HG03521 (cell line): ENCODE data around the gene ANKRD44.

ENCODE experiments used
- ATAC-seq: cut with Tn5 transposase; IDR thresholded peaks from one replicate; pipeline ENCODE4 v1.9.1; 2021; ENCODE audit warnings: mild to moderate bottlenecking, moderate library complexity; ENCODE audit not compliant: unreplicated experiment

Gene ANKRD44

GRCh38 chr2:196970099-196970498 lies 340.5 kb downstream of the ANKRD44 start:
- no peak for ATAC-seq

- ATAC-seq, result no peak
These were observed 342.1 kb downstream of the ANKRD44 start for GRCh38 chr2:196968516-196968915.

DNA sequence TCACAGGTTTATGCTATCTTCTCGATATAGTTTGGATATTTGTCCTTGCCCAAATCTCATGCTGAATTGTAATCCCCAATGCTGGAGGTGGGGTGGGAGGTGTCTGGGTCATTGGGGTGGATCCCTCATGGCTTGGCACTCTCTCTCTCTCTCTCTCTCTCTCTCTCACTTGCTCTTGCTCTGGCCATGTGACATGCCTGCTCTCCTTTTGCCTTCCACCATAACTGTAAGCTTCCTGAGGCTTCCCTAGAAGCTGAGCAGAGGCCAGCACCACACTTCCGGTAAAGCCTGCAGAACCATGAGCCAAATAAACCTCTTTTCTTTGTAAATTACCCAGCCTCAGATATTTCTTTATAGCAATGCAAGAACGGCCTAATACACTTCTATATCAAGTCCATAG lies 342.8 kb downstream of the ANKRD44 start:
- ATAC-seq, result no peak

- no peak for ATAC-seq
These were observed 343.5 kb downstream of the ANKRD44 start for GRCh38 chr2:196967116-196967515.

GRCh38 chr2:196966061-196966460 lies 344.5 kb downstream of the ANKRD44 start:
- no peak for ATAC-seq

DNA sequence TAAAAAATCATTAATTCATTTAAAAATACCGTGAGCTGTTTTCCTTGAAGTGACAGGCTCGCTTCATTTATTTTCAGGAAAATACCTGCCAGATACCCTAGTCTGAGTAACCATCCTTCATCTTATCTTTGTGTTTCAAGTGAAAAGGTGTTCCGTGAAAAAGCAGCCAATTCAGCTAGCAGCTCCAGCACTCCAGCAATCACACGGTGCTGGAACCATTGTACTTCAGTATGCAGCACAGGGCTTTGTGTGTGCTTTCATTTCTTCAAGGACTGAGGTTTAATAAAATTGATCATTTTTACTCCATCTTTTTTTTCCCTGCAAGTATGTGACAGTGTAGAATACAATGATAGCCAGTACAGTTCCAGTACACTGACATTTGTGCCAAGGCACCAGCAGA lies 344.9 kb downstream of the ANKRD44 start:
- ATAC-seq, result no peak

DNA sequence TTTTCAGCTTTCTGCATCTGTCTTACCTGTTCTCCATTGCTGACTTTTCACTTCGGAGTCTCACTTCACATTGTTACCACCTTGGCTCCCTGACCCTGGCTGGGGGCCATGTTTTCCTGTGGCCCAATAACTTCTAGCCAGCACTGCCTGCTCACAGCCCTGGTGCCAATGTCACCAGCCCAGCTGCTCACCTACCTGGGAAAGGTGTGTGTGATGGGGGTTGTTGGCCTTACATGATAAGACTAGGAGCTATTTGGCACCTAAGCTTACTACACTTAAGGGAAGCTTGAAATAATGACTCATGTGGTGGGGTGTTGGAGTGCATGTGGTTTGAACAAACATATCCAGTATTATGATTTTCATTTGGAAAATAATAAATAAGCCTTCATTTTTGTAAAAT lies 346.6 kb downstream of the ANKRD44 start:
- ATAC-seq, result no peak

GRCh38 chr2:196963043-196963442 lies 347.5 kb downstream of the ANKRD44 start:
- ATAC-seq, result no peak

GRCh38 chr2:196962325-196962724 lies 348.3 kb downstream of the ANKRD44 start:
- ATAC-seq, result no peak

DNA sequence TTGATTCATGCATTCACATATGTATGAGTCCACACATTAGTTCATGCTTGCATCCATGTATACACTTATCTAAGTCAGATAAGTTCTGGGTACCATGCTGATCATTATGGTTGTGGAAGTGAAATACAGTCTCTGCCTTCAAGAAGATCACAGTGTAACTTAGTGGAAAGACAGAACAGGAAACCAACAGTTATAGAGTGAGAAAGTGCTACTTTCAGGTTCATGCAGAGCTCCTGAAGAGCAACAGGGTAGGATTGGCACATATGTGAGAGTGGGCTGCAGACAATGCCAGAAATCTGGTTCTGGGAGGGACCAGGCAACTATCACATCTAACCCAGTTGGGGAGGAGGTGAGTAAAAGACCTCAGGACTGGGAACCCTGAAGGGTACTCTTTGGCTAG lies 348.7 kb downstream of the ANKRD44 start:
- ATAC-seq, result peak; percentile 96

DNA sequence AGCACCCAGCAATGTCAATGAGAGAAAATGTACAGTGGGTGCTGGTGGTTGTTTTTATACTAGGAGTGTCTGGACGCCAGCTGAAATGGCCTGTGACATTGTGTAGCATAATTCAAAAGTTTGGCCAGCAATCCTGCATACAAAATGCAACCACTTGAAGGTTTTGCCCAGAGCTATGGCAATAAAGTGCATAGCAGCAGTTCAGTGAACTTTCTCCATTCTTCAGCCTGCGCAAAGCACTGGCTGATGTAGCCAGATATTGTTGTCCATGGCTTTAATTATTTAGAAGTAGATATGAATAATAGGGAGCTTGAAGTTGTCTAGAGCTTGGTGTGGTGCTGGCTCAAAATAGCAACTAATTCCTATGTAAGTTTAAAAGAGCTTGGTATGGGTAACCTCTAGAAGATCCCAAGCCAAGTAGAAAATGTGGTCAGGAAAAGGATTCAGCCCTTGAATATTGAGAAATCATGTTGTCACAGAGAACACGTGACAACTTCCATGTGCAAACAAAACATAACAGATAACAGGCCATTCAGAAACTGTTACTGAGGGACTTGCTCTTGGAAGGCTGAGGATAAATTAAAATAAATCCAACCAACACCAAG lies 350.7 kb downstream of the ANKRD44 start:
- no peak for ATAC-seq

DNA sequence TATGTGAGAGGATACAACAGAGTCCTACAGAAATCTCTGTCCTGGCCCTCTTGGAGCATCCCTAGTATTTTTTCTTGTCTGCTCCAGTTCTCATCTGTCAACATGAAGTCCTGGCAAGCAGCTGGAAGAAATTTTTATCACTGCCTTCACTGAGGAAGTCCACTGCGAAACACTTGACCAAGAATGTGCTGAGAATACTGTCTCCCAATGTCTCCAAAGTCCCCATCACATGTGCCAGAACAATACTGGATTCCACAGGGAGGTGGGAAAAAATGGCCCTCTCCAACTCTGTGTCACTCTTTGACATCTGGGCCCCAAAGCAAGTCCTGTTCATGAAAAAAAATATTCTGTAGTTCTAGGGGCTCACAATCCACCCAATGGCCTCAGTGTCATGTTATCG lies 351.3 kb downstream of the ANKRD44 start:
- ATAC-seq, result no peak

DNA sequence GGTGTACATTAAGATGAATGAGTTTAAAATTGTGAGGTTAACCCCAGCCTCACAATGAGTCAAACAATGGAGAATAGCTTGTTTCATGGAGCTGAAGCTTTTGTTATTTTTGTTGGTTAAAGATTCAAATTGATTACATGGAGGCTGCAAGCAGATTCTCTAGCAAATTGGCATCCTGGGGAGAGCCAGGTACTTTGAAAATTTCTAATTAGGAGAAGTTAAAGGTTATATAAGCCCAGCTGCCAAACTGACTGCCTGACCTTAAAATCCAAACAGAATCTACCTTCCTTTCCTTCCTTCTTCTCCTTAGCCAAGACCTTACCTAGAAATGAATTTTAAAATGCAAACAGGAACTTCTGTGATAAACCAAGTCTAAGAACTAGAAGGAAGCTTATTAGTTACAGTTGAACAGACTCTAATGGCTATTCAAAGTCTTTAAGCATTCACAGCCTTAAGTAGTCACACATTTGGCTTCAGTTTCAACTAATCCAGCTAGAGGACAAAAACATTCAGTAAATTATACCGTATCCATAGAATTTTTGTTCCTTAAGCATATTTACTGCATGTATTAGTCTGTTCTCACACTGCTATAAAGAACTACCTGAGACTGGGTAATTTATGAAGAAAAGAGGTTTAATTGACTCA lies 352.6 kb downstream of the ANKRD44 start:
- no peak for ATAC-seq

DNA sequence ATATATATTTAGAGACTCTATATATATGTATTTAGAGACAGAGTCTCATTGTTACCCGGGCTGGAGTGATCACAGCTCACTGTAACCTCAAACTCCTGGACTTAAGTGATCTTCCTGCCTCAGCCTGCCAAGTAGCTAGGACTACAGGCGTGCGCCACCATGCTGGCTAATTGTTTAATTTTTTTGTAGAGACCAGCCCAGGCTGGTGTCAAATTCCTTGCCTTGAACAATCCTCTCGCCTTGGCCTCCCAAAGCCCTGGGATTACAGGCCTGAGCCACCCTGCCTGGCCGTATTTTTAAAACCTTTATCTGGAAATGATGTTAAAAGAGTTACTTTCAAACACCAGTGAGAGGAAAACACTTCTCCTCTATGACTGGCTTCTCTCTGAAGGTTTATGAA lies 353.1 kb downstream of the ANKRD44 start:
- no peak for ATAC-seq

DNA sequence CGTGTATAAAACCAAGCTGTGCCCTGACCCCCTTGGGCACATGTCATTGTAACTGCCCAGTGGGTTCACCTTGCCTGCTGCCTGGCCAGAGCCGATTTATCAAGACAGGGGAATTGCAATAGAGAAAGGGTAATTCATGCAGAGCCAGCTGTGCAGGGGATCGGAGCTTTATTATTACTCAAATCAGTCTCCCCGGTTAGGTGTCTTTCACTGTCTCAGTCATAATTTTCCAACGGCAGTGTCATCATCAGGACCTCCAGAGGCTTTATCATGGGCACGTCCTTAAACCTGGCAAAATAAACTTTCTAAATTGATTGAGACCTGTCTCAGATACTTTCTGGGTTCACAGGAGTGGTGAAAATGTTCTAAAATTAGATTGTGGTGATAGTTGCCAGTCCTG lies 354.5 kb downstream of the ANKRD44 start:
- no peak for ATAC-seq

- ATAC-seq, result no peak
These were observed 355.5 kb downstream of the ANKRD44 start for GRCh38 chr2:196955036-196955435.

DNA sequence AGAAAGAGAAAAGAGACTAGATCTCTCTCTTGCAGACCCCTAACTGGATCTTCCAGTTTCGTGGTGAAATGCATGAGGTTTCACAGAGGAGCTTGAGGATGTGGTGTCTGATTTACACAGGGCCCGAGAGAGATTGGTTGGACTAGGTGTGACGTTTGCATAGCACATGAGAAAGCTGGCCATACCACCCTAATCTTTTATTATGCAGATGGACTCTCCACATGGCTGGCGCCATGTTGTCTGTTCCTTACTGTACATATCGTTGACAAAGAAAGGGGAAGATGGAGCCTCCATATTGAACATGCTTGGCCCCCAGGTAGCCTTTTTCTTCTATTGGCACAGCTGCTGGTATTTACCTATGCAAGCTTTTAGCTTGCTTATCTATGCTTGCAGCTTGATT lies 356.6 kb downstream of the ANKRD44 start:
- ATAC-seq, result no peak

GRCh38 chr2:196952936-196953335 lies 357.6 kb downstream of the ANKRD44 start:
- ATAC-seq, result no peak

DNA sequence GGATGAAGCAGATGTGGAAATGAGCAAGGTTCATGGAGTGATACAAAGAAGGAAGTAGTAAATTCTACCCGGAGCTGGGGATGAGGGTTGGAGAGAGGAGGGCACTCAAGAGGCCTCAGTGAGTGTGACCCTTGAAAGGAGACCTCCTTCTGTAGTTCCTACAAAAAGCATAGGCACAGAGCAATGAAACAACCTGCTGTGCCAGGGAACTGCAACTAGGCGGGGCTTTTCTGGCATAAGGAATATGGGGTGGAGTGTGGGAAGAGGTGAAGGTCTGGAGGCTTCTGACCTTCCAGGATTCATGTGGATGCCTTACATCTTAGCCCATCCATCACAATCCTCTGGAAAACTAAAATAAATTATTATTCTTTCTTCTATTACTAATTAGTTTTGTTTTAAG lies 358.6 kb downstream of the ANKRD44 start:
- ATAC-seq, result no peak

DNA sequence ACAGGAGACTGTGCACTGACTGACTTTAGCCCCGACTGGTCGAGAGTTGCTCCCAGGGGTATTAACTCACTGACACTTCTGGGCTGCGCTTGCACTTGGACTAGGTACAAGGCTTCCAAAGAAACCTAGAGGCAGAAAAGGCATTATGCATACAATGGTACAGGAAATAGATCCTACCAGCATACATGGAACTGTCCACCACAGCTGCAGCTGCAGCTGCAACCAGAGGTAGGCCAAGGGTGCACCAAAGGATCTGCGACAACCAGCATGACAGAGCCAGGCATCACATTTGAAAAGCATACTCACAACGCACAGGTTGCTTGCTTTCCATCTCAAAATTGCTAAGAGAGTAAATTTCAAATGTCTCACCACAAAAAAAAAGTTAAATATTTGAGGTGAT lies 361.5 kb downstream of the ANKRD44 start:
- no peak for ATAC-seq

- peak; percentile 75 for ATAC-seq
These were observed 366.0 kb downstream of the ANKRD44 start for GRCh38 chr2:196944570-196944969.

- no peak for ATAC-seq
These were observed 369.0 kb downstream of the ANKRD44 start for GRCh38 chr2:196941398-196942078.
